ENCODE data around the gene CCDC188. TPM values are rescaled to one million over a fixed set of nuclear protein-coding genes. Genes with fewer than 3 reads are reported as not detected.

The CCDC188 gene
- total RNA-seq, 1 donor from 2014 or later: not detected

DNA sequence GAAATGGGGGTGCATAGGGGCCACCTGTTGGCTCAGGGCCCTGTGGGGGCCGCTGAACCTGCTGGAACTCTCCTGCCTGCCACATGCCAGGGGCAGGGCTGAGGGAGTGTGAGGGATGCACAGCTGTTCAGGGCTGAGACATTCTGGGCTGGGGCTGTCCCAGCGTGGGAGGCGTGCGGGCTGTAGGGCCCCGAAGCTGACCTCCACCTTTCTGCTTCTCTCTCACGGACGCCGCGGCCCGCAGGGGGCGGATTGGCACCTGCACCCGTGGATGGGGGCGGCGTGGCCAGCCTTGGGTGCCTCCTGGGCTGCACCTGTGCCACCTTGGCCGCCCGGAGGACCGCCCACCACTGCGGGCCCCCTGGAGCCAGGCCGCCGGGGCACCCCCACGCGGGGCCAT lies 4.1 kb downstream of the CCDC188 start:
- H3K4me1 Mint-ChIP-seq (ENCODE audit: unreplicated experiment): no peaks in the 10 kb centered on the region
- peaks cover 2% of the 10 kb centered on the region for H3K27me3 Mint-ChIP-seq (ENCODE audit: unreplicated experiment)
- no peak overlapping the region for H3K27ac Mint-ChIP-seq (ENCODE audit: unreplicated experiment)
- DNase-seq (ENCODE audit: low spot score): no peak
- H3K4me3 Mint-ChIP-seq (ENCODE audit: unreplicated experiment): no peak overlapping the region
- no peaks in the 10 kb centered on the region for H3K9me3 Mint-ChIP-seq (ENCODE audit: unreplicated experiment)
- TF ChIP-seq, protein P1, sequence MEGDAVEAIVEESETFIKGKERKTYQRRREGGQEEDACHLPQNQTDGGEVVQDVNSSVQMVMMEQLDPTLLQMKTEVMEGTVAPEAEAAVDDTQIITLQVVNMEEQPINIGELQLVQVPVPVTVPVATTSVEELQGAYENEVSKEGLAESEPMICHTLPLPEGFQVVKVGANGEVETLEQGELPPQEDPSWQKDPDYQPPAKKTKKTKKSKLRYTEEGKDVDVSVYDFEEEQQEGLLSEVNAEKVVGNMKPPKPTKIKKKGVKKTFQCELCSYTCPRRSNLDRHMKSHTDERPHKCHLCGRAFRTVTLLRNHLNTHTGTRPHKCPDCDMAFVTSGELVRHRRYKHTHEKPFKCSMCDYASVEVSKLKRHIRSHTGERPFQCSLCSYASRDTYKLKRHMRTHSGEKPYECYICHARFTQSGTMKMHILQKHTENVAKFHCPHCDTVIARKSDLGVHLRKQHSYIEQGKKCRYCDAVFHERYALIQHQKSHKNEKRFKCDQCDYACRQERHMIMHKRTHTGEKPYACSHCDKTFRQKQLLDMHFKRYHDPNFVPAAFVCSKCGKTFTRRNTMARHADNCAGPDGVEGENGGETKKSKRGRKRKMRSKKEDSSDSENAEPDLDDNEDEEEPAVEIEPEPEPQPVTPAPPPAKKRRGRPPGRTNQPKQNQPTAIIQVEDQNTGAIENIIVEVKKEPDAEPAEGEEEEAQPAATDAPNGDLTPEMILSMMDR (IDR thresholded peaks at IDR 0.05; ENCODE audit: unreplicated experiment): no peak
- no peaks in the 10 kb centered on the region for H3K36me3 Mint-ChIP-seq (ENCODE audit: low read depth, unreplicated experiment)

DNA sequence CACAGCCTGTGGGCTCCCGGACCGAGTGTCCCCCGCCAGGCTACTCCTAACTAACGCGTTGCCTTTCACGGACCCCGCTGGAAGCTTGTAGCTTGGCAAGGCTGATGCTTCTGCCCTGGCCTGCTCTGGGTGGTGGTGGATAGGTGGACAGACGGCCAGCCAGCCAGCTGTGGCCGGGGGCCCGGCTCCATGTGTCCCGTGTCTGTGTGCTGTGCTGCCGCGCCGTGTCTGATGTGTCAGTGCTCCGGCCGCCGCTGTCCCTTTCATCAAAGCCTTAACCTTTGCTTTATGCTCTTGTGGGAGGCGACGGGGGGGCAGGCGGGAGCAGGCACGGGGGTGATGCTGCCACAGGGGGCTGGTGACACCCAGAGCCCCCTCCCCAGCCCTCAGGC lies 5.0 kb downstream of the CCDC188 start:
- Mint-ChIP-seq H3K36me3 (ENCODE audit: low read depth, unreplicated experiment) (no peaks in the 10 kb centered on the region), H3K27ac (ENCODE audit: unreplicated experiment) (no peak overlapping the region), H3K27me3 (ENCODE audit: unreplicated experiment) (no peaks in the 10 kb centered on the region), H3K4me1 (ENCODE audit: unreplicated experiment) (no peaks in the 10 kb centered on the region), H3K4me3 (ENCODE audit: unreplicated experiment) (no peak overlapping the region), H3K9me3 (ENCODE audit: unreplicated experiment) (no peaks in the 10 kb centered on the region)
- DNase-seq (ENCODE audit: low spot score): no peak
- TF ChIP-seq, protein P1 (IDR thresholded peaks at IDR 0.05; ENCODE audit: unreplicated experiment): no peak

DNA sequence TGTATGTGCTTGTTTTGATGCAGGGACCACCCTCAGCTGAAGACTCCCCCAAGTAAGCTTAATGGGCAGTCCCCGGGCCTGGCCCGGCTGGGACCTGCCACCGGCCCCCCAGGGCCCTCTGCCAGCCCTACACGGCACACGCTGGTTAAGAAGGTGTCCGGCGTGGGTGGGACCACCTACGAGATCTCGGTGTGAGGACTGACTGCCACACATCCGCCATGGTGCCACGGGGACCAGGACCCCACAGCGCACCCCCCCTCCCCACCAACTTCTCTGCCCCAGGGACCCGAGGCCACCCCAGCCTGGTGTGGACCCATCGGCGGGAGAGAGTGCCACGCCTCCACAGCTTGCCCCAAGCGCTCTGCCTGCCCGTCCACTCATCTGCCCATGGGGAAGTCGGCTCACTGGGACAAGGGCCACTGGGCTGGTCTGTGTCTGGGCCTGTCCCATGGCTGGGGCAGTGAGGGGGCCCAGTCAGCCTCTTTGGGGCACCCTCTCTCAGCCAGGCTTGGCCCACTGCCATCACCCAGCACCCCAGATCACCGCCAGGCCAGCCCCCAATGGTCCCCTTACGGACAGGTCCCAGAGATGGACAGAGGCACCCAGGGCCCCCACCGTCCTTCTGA lies 5.5 kb downstream of the CCDC188 start:
- Mint-ChIP-seq H3K27ac (ENCODE audit: unreplicated experiment) (no peak overlapping the region), H3K4me3 (ENCODE audit: unreplicated experiment) (no peak overlapping the region), H3K9me3 (ENCODE audit: unreplicated experiment) (no peaks in the 10 kb centered on the region), H3K27me3 (ENCODE audit: unreplicated experiment) (no peaks in the 10 kb centered on the region), H3K4me1 (ENCODE audit: unreplicated experiment) (no peaks in the 10 kb centered on the region), H3K36me3 (ENCODE audit: low read depth, unreplicated experiment) (no peaks in the 10 kb centered on the region)
- TF ChIP-seq, protein P1 (IDR thresholded peaks at IDR 0.05; ENCODE audit: unreplicated experiment): no peak
- no peak for DNase-seq (ENCODE audit: low spot score)

DNA sequence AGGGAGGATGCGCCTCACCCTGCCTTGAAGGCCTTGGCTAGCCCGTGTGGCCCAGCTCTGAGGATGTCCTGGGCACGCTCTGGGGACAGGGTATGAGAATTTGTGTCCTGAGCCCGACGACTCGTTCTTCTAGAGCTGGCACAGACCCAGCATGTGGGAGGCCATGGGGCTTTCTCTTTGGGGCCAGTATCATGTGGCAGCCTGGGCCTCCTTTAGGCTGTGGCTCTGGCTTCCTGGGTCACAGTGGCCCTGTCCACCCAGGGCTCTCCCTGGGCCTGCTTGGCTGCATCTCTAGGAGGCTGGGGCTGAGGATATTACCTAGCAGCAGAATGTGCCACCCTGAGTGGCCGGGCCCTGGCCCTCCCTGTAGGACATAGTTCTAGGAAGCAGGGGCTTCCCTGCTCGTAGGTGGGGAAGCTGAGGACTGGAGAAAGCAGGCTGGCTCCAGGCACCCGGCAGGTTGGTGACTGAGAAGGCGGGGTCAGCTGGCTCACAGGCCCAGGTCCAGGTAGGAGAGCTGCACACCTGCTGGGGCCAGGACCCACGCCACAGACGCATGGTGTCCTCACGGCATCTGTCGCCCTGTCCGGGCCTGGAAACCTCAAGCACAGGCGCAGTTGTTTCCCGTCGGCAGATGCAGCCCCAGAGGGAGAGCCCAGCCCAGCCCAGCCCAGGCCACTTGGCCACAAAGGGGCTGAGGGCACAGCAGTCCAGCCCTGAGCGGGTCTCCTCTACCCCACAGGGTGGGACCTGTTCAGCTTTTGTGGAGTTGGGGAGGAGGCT lies 6.8 kb downstream of the CCDC188 start:
- Mint-ChIP-seq H3K4me1 (ENCODE audit: unreplicated experiment) (peaks cover 6% of the 10 kb centered on the region), H3K27me3 (ENCODE audit: unreplicated experiment) (peaks cover 2% of the 10 kb centered on the region), H3K27ac (ENCODE audit: unreplicated experiment) (no peak overlapping the region), H3K9me3 (ENCODE audit: unreplicated experiment) (no peaks in the 10 kb centered on the region), H3K36me3 (ENCODE audit: low read depth, unreplicated experiment) (peaks cover 7% of the 10 kb centered on the region), H3K4me3 (ENCODE audit: unreplicated experiment) (no peak overlapping the region)
- TF ChIP-seq, protein P1 (IDR thresholded peaks at IDR 0.05; ENCODE audit: unreplicated experiment): no peak
- DNase-seq (ENCODE audit: low spot score): no peak

All from endothelial cell (in vitro differentiated cells).